Inflammatory macrophage treated with lipopolysaccharide for 4 hours (primary cell): ENCODE measurements around the gene POU6F2.
"Not testable (repeated sequence)": the region's sequence is repeated elsewhere in the genome, so short reads cannot be mapped to it uniquely, and the experiment has no call there.

Experiments used
- DNase-seq: peaks from one replicate; pipeline ENCODE4 v3.0.0-alpha.2; 2020

POU6F2 gene

GRCh38 chr7:38992203-38992602 is 14.5 kb downstream of the POU6F2 start:
- DNase-seq, result no peak

GRCh38 chr7:39001595-39001994 is 23.9 kb downstream of the POU6F2 start:
- no peak for DNase-seq

GRCh38 chr7:39002755-39003154 is 25.0 kb downstream of the POU6F2 start:
- DNase-seq, result no peak

GRCh38 chr7:39005036-39005435 is 27.3 kb downstream of the POU6F2 start:
- no peak for DNase-seq

GRCh38 chr7:39005461-39005860 is 27.8 kb downstream of the POU6F2 start:
- DNase-seq, result no peak

GRCh38 chr7:39013049-39013939 is 35.6 kb downstream of the POU6F2 start:
- not testable (repeated sequence) for DNase-seq

- DNase-seq, result no peak
These were observed 38.9 kb downstream of the POU6F2 start for GRCh38 chr7:39016609-39017008.

GRCh38 chr7:39017369-39017915 is 39.7 kb downstream of the POU6F2 start:
- DNase-seq, result no peak

GRCh38 chr7:39022796-39023195 is 45.1 kb downstream of the POU6F2 start:
- DNase-seq, result no peak

- DNase-seq, result no peak
These were observed 49.8 kb downstream of the POU6F2 start for GRCh38 chr7:39027491-39027890.

- no peak for DNase-seq
These were observed 56.3 kb downstream of the POU6F2 start for GRCh38 chr7:39033885-39034624.

- no peak for DNase-seq
These were observed 57.4 kb downstream of the POU6F2 start for GRCh38 chr7:39035156-39035555.

GRCh38 chr7:39035903-39036302 is 58.2 kb downstream of the POU6F2 start:
- no peak for DNase-seq

GRCh38 chr7:39042670-39043069 is 65.0 kb downstream of the POU6F2 start:
- DNase-seq, result no peak

GRCh38 chr7:39043531-39043930 is 65.8 kb downstream of the POU6F2 start:
- no peak for DNase-seq

- DNase-seq, result no peak
These were observed 66.8 kb downstream of the POU6F2 start for GRCh38 chr7:39044489-39044888.

GRCh38 chr7:39045231-39045630 is 67.5 kb downstream of the POU6F2 start:
- no peak for DNase-seq

GRCh38 chr7:39051279-39051678 is 73.6 kb downstream of the POU6F2 start:
- no peak for DNase-seq

GRCh38 chr7:39051707-39052106 is 74.0 kb downstream of the POU6F2 start:
- no peak for DNase-seq

- DNase-seq, result no peak
These were observed 77.0 kb downstream of the POU6F2 start for GRCh38 chr7:39054731-39055130.

- no peak for DNase-seq
These were observed 78.4 kb downstream of the POU6F2 start for GRCh38 chr7:39056153-39056552.

- no peak for DNase-seq
These were observed 85.1 kb downstream of the POU6F2 start for GRCh38 chr7:39062811-39063210.

- DNase-seq, result no peak
These were observed 91.3 kb downstream of the POU6F2 start for GRCh38 chr7:39069031-39069430.
